Activated CD8-positive, alpha-beta memory T cell treated with anti-CD3 and anti-CD28 coated beads, Interleukin-2, amount 50 U/mL, for 24 hours (primary cell): ENCODE data around the gene HDDC3.
"Not testable (repeated sequence)": the region's sequence is repeated elsewhere in the genome, so short reads cannot be mapped to it uniquely, and the experiment has no call there.

Experiments used
- DNase-seq: peaks from one replicate; pipeline ENCODE4 v3.0.0-alpha.2; 2020; ENCODE audit errors: extremely low read depth

The HDDC3 gene

GRCh38 chr15:90930861-90931574 lies 1.3 kb downstream of the HDDC3 start:
- DNase-seq = no peak

DNA sequence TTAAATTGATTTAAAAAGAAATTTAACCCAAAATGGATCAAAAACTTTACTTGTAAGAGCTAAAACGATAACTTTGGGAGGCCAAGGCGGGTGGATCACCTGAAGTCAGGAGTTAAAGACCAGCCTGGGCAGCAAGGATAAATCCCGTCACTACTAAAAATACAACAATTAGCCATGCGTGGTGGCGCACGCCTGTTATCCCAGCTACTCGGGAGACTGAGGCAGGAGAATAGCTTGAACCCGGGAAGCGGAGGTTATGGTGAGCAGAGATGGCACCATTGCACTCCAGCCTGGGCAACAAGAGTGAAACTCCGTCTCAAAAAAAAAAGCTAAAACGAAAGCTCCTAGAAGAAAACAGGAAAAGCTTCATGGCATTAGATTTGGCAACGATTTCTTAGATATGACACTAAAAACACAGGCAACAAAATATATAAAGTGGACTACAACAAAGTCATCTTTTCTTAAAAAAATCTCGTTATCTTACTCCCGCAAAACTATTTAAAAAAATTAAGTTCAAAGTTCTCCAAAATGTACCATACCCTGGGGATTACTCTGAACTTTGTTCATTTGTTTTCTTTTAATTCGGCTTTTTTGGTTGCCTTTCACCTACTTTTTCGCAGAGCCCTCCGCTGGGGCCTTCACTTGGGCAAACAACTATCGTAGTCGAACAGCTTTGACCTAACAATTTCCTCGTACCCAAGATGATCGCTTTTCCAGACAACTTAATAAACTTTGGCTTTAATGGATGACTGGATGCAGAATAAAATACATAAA lies 2.9 kb downstream of the HDDC3 start:
- DNase-seq = no peak

DNA sequence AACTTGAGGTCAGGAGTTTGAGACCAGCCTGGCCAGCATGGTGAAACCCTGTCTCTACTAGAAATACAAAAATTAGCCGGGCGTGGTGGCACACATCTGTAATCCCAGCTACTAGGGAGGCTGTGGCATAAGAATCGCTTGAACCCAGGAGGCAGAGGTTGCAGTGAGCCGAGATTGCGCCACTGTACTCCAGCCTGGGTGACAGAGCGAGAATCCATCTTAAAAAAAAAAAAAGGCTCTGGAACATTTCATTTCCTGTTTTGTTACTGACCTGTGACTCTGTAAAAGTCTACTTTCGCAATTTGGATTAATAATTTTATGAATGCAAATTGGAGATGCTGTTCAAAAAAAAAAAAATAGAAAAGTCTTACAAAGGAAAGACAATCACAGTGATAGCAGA lies 4.2 kb downstream of the HDDC3 start:
- DNase-seq = not testable (repeated sequence)

GRCh38 chr15:90926766-90927165 lies 5.6 kb downstream of the HDDC3 start:
- DNase-seq = not testable (repeated sequence)

DNA sequence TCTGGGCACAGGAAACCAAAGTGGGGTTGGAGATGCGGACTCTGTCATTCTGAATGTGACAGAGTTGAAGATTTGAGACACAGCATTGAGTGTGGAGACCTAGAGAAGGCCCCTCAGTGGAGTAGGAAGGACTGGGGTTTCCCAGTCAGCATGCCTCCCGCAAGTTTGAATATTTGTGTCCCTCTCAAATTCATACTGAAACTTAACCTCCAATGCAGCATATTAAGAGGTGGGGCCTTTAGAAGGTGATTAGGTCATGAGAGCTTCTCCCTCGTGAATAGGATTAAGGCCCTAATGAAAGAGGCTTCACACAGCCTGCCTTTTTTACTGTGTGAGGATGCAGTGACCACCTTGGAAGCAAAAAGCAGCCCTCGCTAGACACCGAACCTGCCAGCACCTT lies 8.0 kb downstream of the HDDC3 start:
- DNase-seq = no peak

GRCh38 chr15:90922712-90923322 lies 9.5 kb downstream of the HDDC3 start:
- not testable (repeated sequence) for DNase-seq

GRCh38 chr15:90921887-90922286 lies 10.5 kb downstream of the HDDC3 start:
- no peak for DNase-seq

GRCh38 chr15:90918835-90919234 lies 13.5 kb downstream of the HDDC3 start:
- no peak for DNase-seq

DNA sequence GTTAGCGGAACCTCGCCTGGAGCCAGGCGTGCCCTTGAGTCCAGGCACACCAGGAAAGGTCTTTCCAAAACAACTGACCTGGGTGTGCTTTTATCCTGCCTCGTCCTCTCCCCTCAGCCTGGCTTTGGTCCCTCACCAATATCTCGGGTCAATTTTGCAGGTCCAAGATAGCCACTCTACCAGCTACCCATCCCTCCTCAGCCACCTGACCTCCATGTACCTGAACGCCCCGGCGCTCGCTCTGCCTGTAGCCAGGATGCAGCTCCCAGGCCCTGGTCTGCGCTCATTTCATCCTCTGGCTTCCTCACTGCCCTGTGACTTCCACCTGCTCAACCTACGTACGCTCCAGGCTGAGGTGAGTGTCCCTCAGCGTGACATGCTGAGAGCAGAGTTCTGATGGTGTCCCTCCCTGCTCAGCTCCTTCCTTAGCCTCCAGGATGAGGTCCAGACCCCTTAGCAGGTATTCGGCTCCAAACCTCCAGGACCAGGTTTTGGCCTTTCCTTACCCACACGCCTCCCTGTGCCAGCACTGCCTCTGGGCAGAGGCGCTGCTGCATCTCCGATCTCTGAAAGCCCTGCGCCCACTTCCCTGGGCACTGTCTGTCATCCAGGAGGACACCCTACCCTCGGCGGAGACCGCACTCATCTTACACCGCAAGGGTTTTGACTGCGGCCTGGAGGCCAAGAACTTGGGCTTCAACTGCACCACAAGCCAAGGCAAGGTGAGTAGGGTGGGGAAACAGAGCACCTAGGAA lies 14.1 kb downstream of the HDDC3 start:
- no peak for DNase-seq

GRCh38 chr15:90917569-90917968 lies 14.8 kb downstream of the HDDC3 start:
- DNase-seq = no peak

GRCh38 chr15:90916461-90916860 lies 15.9 kb downstream of the HDDC3 start:
- no peak for DNase-seq

GRCh38 chr15:90915808-90916440 lies 16.4 kb downstream of the HDDC3 start:
- DNase-seq = no peak

DNA sequence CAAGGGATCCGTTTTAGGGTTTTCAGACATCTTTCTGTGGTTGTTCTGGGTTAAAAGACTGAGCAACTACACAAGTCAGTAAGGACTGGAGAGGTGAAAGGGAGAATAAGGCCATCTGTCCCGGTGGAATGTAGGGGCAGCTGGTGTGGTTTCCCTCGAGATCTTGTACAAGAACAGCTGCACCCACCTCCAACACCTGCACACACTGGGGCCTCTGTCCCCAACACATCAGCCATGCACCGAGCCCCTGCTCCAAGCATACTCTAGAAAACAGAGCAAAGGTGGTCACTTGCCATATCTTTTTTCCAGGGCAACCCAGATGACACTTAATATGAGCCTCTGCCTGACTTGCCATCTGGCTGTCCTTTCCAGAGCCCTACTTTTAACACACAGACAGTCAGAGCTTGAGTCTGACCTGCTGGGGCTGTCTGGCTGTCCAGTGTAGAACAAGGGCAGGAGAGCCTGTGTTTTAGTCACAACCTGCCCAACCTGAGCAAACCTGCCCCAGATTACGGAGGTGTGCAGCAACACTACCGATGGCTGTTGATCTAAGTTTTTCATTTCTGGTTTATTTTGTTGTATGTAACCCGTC lies 17.0 kb downstream of the HDDC3 start:
- DNase-seq = no peak

DNA sequence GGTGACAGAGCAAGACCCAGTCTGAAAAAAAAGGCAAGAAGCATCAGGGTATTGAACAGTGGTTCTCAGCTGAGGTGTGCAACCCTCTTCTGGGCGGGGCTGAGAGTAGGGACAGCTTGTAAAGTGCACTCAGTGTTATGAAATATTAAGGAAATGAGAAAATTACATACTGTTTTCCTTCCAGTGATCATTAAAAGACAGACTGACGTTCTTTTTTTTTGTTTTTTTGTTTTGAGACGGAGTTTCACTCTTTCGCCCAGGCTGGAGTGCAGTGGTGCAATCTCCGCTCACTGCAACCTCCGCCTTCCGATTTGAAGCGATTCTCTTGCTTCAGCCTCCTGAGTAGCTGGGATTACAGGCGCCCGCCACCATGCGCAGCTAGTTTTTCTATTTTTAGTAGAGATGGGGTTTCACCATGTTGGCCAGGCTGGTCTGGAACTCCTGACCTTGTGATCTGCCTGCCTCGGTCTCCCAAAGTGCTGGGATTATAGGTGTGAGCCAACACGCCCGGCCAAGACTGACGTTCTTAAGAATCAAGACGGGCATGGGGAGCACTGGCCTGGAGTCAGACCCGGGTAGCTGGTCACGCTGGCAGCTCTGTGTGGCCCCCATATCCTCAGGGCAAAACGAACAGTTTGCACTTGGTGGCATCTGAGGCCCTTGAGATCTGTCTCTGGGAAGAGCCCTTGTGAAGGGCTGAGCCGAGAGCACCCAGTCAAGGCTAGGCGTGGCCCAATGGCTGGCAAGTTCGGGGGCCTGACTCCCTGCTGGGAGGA lies 17.9 kb downstream of the HDDC3 start:
- DNase-seq = no peak

DNA sequence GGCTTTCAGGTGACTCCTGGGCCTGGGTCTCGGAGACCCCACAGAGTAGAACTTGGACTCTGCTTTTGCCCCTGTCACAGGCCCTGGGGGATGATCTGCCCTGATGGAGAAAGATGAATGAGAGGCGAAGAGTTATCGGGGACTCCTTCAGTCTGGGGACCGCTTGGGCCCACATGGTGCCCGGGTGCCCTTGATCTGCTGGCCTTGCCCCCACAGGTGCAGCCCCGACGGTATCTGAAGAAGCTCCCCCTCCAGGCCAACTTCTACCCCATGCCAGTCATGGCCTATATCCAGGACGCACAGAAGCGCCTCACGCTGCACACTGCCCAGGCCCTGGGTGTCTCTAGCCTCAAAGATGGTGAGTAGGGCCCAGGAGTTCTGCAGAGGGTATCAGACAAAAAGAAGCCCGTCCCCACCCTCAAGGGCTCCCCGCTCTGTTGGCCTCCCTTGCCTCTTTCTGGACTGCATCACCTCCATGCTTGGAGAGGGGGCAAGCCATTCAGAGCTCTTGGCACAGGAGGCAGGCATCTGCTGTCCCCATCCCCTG lies 18.9 kb downstream of the HDDC3 start:
- no peak for DNase-seq

DNA sequence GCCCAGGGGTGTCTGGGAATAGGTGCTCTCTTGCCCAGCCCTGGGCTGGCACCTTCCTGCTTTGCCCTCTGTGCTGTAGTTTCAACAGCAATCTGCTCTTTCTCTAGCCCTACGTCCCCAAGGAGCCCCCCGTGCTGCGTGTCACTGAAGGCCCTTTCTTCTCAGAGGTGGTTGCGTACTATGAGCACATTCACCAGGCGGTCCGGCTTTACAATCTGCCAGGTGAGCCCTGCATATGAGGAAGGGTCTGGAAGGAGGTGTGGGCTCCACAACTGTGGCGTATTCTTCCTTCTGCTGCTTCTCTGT lies 19.6 kb downstream of the HDDC3 start:
- DNase-seq = no peak

DNA sequence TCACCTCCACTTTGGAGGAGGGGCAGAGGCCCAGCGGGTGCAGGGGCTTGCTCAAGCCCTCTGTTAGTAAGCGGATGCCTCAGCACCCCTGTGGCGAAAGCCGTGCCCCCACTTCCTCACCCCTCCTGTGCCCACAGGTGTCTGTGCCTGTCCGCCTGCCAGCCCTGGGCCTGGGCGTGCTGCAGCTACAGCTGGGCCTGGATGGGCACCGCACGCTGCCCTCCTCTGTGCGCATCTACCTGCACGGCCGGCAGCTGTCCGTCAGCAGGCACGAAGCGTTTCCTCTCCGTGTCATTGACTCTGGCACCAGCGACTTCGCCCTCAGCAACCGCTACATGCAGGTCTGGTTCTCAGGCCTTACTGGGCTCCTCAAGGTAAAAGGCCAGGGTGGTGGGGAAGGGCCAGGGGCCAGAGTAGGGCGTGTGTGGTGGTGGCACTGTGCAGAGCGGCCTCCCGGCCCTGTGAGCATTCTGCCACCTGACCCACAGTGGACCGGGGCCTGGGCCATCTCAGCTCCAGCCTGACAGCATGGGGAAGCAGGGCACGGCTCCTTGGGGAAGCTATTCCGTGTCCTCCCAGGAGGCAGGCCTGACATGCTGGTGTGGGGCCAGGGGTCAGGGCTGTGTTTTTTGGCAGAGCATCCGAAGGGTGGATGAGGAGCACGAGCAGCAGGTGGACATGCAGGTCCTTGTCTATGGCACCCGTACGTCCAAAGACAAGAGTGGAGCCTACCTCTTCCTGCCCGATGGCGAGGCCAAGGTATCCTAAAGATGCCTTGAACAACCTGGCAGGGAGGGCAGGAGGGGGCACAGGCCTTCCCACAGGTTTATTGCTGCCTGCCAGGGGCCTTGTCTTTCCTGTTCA lies 20.2 kb downstream of the HDDC3 start:
- no peak for DNase-seq

GRCh38 chr15:90911302-90911623 lies 21.1 kb downstream of the HDDC3 start:
- DNase-seq = no peak

- no peak for DNase-seq
Observed at GRCh38 chr15:90910441-90911301, 21.7 kb downstream of the HDDC3 start.
